Measurements from ENCODE around the gene MIER2. TPM values are rescaled to one million over a fixed set of nuclear protein-coding genes. Genes with fewer than 3 reads are reported as not detected.
A peak's percentile ranks its signal among the peaks of the same experiment; 100 is the strongest.

The MIER2 gene
- polyA plus RNA-seq, 2 of the 4 experiments (the other 2 are of a cell fraction): 8.8 to 11.5 TPM

DNA sequence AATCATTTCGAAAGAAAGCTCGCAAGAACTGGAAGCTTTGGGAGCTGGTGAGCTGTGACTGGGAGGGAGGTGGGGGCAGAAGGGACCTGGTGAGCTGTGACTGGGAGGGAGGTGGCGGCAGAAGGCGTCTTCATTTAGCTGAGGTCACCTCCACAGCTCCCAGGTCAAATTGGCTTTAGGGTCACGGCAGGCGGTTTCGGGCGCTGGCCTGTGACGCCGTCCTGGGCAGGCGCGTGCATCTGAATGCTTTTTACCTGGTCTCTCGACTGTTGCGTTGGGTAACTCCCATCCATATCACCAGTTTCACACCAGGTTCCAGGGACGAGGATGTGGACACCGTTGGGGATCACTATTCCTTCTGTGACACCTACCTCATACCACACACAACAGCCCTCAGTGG, 35.2 kb upstream of the MIER2 start:
- FAIRE-seq (no peak), ATAC-seq (no peak), DNase-seq (ENCODE audit: low read depth in 1 of 2, low spot score in 1 of 2) (no peak)
- H3K27ac ChIP-seq: no peak overlapping the region
- no peaks in the 10 kb centered on the region for H3K9me3 ChIP-seq
- TF ChIP-seq SMC3 (IDR thresholded peaks at IDR 0.05): no peak
- TF ChIP-seq, protein P1, sequence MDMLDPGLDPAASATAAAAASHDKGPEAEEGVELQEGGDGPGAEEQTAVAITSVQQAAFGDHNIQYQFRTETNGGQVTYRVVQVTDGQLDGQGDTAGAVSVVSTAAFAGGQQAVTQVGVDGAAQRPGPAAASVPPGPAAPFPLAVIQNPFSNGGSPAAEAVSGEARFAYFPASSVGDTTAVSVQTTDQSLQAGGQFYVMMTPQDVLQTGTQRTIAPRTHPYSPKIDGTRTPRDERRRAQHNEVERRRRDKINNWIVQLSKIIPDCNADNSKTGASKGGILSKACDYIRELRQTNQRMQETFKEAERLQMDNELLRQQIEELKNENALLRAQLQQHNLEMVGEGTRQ (IDR thresholded peaks at IDR 0.05): no peak
- ChIA-PET CTCF (interaction anchor here (0.8 kb wide), 1 partner anchor 12 kb away, joined by 5 read pairs; no protein-coding TSS in a partner anchor), POLR2A (no interaction called here)
- WGBS (ENCODE audit: missing lambda C conversion rate): 82% methylated on average over 15 of the region's 16 CpGs
- no peak overlapping the region for H3K4me2 ChIP-seq
- H3K4me1 ChIP-seq: 0 out of 3 replicates have a peak, but pooled peaks cover 3% of the 10 kb centered on the region
- no peak overlapping the region for H3K4me3 ChIP-seq

DNA sequence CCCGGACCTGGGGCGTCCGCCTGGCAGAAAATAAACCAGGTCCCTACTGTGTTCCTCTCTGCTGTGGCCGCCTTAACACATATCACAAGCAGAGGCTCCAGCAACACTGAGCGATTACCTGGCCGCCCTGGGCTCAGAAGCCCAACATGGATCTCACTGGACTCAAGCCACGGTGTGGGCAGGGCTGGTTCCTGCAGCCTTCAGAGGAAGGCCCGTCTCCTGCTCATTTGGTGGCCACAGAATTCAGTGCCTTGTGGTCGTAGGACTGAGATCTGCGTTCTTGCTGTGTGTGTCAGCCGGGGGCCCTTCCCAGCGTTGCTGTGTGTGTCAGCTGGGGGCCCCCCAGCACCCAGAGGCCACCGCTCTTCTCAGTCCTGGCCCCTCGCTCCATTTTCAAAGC, 34.1 kb upstream of the MIER2 start:
- H3K9me3 ChIP-seq: no peaks in the 10 kb centered on the region
- WGBS (ENCODE audit: missing lambda C conversion rate): 86% methylated on average over 9 of the region's 14 CpGs
- ChIA-PET CTCF (no interaction called here), POLR2A (no interaction called here)
- FAIRE-seq: no peak
- 0 out of 3 replicates have a peak, but pooled peaks cover 3% of the 10 kb centered on the region for H3K4me1 ChIP-seq
- no peak overlapping the region for H3K4me3 ChIP-seq
- no peak overlapping the region for H3K27ac ChIP-seq
- peak; percentile 33 to 45; a peak in 4 of 6 replicates for ATAC-seq
- no peak for TF ChIP-seq RARB (CRISPR knock-in tag; IDR thresholded peaks at IDR 0.05)
- no peak for TF ChIP-seq MYC (IDR thresholded peaks at IDR 0.05; ENCODE audit: borderline replicate concordance, low read length)
- no peak for TF ChIP-seq ZSCAN20 (CRISPR knock-in tag; IDR thresholded peaks at IDR 0.05)
- DNase-seq (ENCODE audit: low read depth in 1 of 2, low spot score in 1 of 2): no peak
- no peak overlapping the region for H3K4me2 ChIP-seq

DNA sequence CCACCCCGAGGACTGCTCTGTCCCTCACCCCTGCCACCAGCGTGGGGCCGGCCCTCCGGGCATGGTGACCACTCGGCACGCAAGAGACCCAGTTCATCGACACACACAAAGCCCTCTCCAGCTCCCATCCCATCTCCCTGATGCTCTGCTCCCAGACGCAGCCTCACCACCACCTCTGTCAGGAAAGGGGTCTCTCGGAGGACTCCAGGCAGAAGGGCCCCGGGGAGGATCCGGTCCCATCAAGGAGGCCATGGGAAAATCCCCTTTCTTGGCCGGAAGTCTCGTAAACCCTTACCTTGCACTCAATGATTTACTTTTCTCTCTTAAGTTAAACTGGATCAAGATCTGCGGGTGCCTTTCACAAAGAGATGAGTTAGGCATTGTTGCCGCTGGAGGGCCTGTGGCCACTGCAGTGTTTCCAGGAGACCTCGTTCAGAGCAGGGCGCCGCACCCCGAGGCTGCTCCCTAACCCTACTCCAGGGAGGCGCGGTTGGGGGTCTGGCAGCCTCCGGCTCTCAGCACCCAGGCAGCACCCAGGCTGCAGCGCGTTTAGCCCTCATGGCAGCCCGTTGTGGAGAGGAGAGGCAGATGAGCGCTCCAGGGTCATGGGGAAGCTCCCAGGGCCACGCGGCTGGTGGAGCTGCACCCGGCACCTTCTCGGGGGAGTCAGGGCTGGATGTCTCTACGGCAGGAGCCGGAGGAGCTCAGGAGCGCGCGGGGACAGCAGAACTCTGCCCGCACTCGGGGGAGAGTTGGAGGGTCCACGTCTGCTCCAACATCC, 33.4 kb upstream of the MIER2 start:
- no peaks in the 10 kb centered on the region for H3K9me3 ChIP-seq
- 0 out of 3 replicates have a peak, but pooled peaks cover 3% of the 10 kb centered on the region for H3K4me1 ChIP-seq
- peak; percentile 81 to 85 for ATAC-seq
- H3K4me2 ChIP-seq: peak overlapping the region; percentile 66
- H3K4me3 ChIP-seq: no peak overlapping the region; the same call in 2 of the 3 replicates
- 75% methylated on average over 11 of the region's 38 CpGs for WGBS (ENCODE audit: missing lambda C conversion rate)
- ChIA-PET POLR2A (interaction anchor here (0.5 kb wide), 1 partner anchor 83 kb away, joined by 3 read pairs; the partner anchor contains the start of gene SHC2), CTCF (interaction anchor here (1.0 kb wide), 1 partner anchor 128 kb away, joined by 4 read pairs; no protein-coding TSS in a partner anchor)
- TF ChIP-seq GATA3 (IDR thresholded peaks at IDR 0.05; ENCODE audit: borderline replicate concordance) (no peak), HOXB5 (CRISPR knock-in tag; IDR thresholded peaks at IDR 0.05) (no peak), RAD21 (conservative IDR thresholded peaks at IDR 0.05 in 1 of 2, IDR thresholded peaks at IDR 0.05 in 1 of 2) (peak in 1 of 2 experiments; percentile 9; a peak in 1 of 5 replicates), RCOR1 (IDR thresholded peaks at IDR 0.05; ENCODE audit: low read depth, low read length) (no peak)
- peak overlapping the region in 1 of 2 experiments; percentile 63; a peak in 2 of 6 replicates for H3K27ac ChIP-seq
- peak in 1 of 2 experiments; percentile 44 for DNase-seq (ENCODE audit: low read depth in 1 of 2, low spot score in 1 of 2)
- no peak for FAIRE-seq

DNA sequence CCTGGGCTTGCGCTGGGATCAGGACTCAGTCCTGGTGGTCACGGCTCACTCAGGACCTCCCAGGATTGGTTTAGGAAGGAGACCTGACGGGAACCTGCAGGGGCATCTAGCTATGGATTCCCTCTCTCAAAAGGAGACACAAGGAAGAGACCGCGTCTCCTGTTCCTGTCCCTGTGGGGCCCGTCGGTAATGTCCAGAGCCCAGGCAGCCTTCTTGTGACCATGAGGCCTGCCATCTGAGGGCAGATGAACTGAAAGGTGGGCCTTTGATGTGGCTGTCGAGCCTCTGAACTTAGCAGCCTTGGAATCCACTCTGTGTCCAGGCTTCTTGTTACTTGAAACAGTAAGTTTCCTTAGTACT, 31.5 kb upstream of the MIER2 start:
- ATAC-seq: no peak
- WGBS (ENCODE audit: missing lambda C conversion rate): 95% methylated on average over 6 of the region's 8 CpGs
- TF ChIP-seq, protein P2, sequence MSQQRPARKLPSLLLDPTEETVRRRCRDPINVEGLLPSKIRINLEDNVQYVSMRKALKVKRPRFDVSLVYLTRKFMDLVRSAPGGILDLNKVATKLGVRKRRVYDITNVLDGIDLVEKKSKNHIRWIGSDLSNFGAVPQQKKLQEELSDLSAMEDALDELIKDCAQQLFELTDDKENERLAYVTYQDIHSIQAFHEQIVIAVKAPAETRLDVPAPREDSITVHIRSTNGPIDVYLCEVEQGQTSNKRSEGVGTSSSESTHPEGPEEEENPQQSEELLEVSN (IDR thresholded peaks at IDR 0.05; ENCODE audit: borderline replicate concordance, low read depth): no peak
- TF ChIP-seq, protein P3, sequence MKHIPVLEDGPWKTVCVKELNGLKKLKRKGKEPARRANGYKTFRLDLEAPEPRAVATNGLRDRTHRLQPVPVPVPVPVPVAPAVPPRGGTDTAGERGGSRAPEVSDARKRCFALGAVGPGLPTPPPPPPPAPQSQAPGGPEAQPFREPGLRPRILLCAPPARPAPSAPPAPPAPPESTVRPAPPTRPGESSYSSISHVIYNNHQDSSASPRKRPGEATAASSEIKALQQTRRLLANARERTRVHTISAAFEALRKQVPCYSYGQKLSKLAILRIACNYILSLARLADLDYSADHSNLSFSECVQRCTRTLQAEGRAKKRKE (CRISPR knock-in tag; IDR thresholded peaks at IDR 0.05; ENCODE audit: low read depth): no peak
- TF ChIP-seq POLR2AphosphoS2 (conservative IDR thresholded peaks at IDR 0.05; ENCODE audit: low read length) (no peak), NR3C1 (IDR thresholded peaks at IDR 0.05) (no peak), NFE2L2 (conservative IDR thresholded peaks at IDR 0.05; ENCODE audit: low read length) (no peak), TP53 (CRISPR knock-in tag; IDR thresholded peaks at IDR 0.05) (no peak), FOSL2 (IDR thresholded peaks at IDR 0.05) (no peak), FOSL2 (CRISPR knock-in tag; IDR thresholded peaks at IDR 0.05) (no peak), KDM1A (IDR thresholded peaks at IDR 0.05; ENCODE audit: low read depth) (no peak), MAZ (IDR thresholded peaks at IDR 0.05; ENCODE audit: borderline replicate concordance, low read depth, low read length) (no peak), EHMT2 (IDR thresholded peaks at IDR 0.05; ENCODE audit: low read depth) (no peak)
- TF ChIP-seq, protein P4, sequence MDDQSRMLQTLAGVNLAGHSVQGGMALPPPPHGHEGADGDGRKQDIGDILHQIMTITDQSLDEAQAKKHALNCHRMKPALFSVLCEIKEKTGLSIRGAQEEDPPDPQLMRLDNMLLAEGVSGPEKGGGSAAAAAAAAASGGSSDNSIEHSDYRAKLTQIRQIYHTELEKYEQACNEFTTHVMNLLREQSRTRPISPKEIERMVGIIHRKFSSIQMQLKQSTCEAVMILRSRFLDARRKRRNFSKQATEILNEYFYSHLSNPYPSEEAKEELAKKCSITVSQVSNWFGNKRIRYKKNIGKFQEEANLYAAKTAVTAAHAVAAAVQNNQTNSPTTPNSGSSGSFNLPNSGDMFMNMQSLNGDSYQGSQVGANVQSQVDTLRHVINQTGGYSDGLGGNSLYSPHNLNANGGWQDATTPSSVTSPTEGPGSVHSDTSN (IDR thresholded peaks at IDR 0.05): no peak
- TF ChIP-seq, protein P1 (IDR thresholded peaks at IDR 0.05): no peak
- TF ChIP-seq, protein P5, sequence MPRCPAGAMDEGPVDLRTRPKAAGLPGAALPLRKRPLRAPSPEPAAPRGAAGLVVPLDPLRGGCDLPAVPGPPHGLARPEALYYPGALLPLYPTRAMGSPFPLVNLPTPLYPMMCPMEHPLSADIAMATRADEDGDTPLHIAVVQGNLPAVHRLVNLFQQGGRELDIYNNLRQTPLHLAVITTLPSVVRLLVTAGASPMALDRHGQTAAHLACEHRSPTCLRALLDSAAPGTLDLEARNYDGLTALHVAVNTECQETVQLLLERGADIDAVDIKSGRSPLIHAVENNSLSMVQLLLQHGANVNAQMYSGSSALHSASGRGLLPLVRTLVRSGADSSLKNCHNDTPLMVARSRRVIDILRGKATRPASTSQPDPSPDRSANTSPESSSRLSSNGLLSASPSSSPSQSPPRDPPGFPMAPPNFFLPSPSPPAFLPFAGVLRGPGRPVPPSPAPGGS (IDR thresholded peaks at IDR 0.05): no peak
- no peak overlapping the region for H3K4me2 ChIP-seq
- DNase-seq (ENCODE audit: low read depth in 1 of 2, low spot score in 1 of 2): no peak
- no peak overlapping the region for H3K4me3 ChIP-seq
- ChIA-PET POLR2A (no interaction called here), CTCF (no interaction called here)
- FAIRE-seq: no peak
- 0 out of 3 replicates have a peak, but pooled peaks cover 3% of the 10 kb centered on the region for H3K4me1 ChIP-seq
- no peak overlapping the region for H3K27ac ChIP-seq
- H3K9me3 ChIP-seq: no peaks in the 10 kb centered on the region

All from A549 (cell line).